Ectodermal cell (in vitro differentiated cells): Measurements from ENCODE around the gene C1orf198.
A peak's percentile ranks its signal among the peaks of the same experiment; 100 is the strongest.

ENCODE experiments used
- H3K27ac ChIP-seq: 2 replicates; pipeline ENCODE4 v1.7.0; 2013; ENCODE audit warnings: mild to moderate bottlenecking, low read depth, low read length; ENCODE audit not compliant: insufficient read depth, poor library complexity, severe bottlenecking
- H3K27me3 ChIP-seq: 2 replicates; pipeline ENCODE4 v1.7.0; 2013; ENCODE audit warnings: mild to moderate bottlenecking, low read length; ENCODE audit not compliant: insufficient read depth, control insufficient read depth, poor library complexity, severe bottlenecking
- H3K36me3 ChIP-seq: one replicate; pipeline ENCODE4 v1.7.0; 2013; ENCODE audit warnings: low read length; ENCODE audit not compliant: control insufficient read depth, insufficient read depth
- H3K4me1 ChIP-seq: one replicate; pipeline ENCODE4 v1.7.0; 2013; ENCODE audit warnings: low read length; ENCODE audit not compliant: control insufficient read depth, insufficient read depth
- H3K4me3 ChIP-seq: 2 replicates; pipeline ENCODE4 v1.7.0; 2013; ENCODE audit warnings: low read depth, low read length, control low read depth; ENCODE audit not compliant: insufficient read depth
- H3K9me3 ChIP-seq: 2 replicates; pipeline ENCODE4 v1.7.0; 2013; ENCODE audit warnings: mild to moderate bottlenecking, low read length, moderate library complexity; ENCODE audit not compliant: control insufficient read depth
- WGBS, 2 experiments: methylation state at CpG; one replicate each; pipeline ENCODE4 v1.1.7; 2013; ENCODE audit warnings: missing lambda C conversion rate in 2 of 2; 5-methylcytosine and 5-hydroxymethylcytosine counted together

The C1orf198 gene

GRCh38 chr1:230861489-230861888, 6.8 kb downstream of the C1orf198 start:
- Histone ChIP-seq H3K4me1 (peaks cover 54% of the 10 kb centered on the region), H3K9me3 (no peaks in the 10 kb centered on the region), H3K36me3 (peaks cover 11% of the 10 kb centered on the region), H3K4me3 (no peak overlapping the region), H3K27ac (no peak overlapping the region), H3K27me3 (no peaks in the 10 kb centered on the region)
- 93 to 96% methylated on average over 13 of the region's 13 CpGs for WGBS, 2 experiments

GRCh38 chr1:230860617-230861384, 7.5 kb downstream of the C1orf198 start:
- peaks cover 11% of the 10 kb centered on the region for H3K36me3 ChIP-seq
- no peak overlapping the region for H3K4me3 ChIP-seq
- 93 to 96% methylated on average over 9 of the region's 9 CpGs for WGBS, 2 experiments
- H3K9me3 ChIP-seq, result no peaks in the 10 kb centered on the region
- H3K4me1 ChIP-seq, result peaks cover 58% of the 10 kb centered on the region
- H3K27ac ChIP-seq, result no peak overlapping the region
- no peaks in the 10 kb centered on the region for H3K27me3 ChIP-seq

GRCh38 chr1:230858918-230859729, 9.2 kb downstream of the C1orf198 start:
- no peak overlapping the region for H3K4me3 ChIP-seq
- H3K9me3 ChIP-seq, result no peaks in the 10 kb centered on the region
- peak overlapping the region; percentile 82 for H3K27ac ChIP-seq
- peaks cover 60% of the 10 kb centered on the region for H3K4me1 ChIP-seq
- H3K27me3 ChIP-seq, result no peaks in the 10 kb centered on the region
- peaks cover 17% of the 10 kb centered on the region for H3K36me3 ChIP-seq
- WGBS, 2 experiments, result 66 to 69% methylated on average over 12 of the region's 12 CpGs

- H3K27me3 ChIP-seq, result no peaks in the 10 kb centered on the region
- H3K4me3 ChIP-seq, result no peak overlapping the region
- no peaks in the 10 kb centered on the region for H3K9me3 ChIP-seq
- peak overlapping the region; percentile 82 for H3K27ac ChIP-seq
- peaks cover 54% of the 10 kb centered on the region for H3K4me1 ChIP-seq
- 95 to 97% methylated on average over 5 to 6 of the region's 7 CpGs for WGBS, 2 experiments
- H3K36me3 ChIP-seq, result peaks cover 24% of the 10 kb centered on the region
Observed at GRCh38 chr1:230858236-230858820, 10.0 kb downstream of the C1orf198 start.

GRCh38 chr1:230857822-230858221, 10.5 kb downstream of the C1orf198 start:
- peaks cover 30% of the 10 kb centered on the region for H3K36me3 ChIP-seq
- H3K4me3 ChIP-seq, result no peak overlapping the region
- peaks cover 53% of the 10 kb centered on the region for H3K4me1 ChIP-seq
- WGBS, 2 experiments, result 84 to 90% methylated on average over 1 of the region's 1 CpG
- no peaks in the 10 kb centered on the region for H3K9me3 ChIP-seq
- H3K27me3 ChIP-seq, result no peaks in the 10 kb centered on the region
- H3K27ac ChIP-seq, result peak overlapping the region; percentile 4

- no peak overlapping the region for H3K27ac ChIP-seq
- H3K4me1 ChIP-seq, result peaks cover 54% of the 10 kb centered on the region
- no peaks in the 10 kb centered on the region for H3K27me3 ChIP-seq
- H3K9me3 ChIP-seq, result no peaks in the 10 kb centered on the region
- H3K36me3 ChIP-seq, result peaks cover 31% of the 10 kb centered on the region
- H3K4me3 ChIP-seq, result no peak overlapping the region
- 94 to 95% methylated on average over 13 of the region's 13 CpGs for WGBS, 2 experiments
Observed at GRCh38 chr1:230857077-230857476, 11.2 kb downstream of the C1orf198 start.

- Histone ChIP-seq H3K36me3 (peaks cover 24% of the 10 kb centered on the region), H3K9me3 (no peaks in the 10 kb centered on the region), H3K27ac (no peak overlapping the region), H3K27me3 (no peaks in the 10 kb centered on the region), H3K4me3 (no peak overlapping the region), H3K4me1 (peaks cover 66% of the 10 kb centered on the region)
- WGBS, 2 experiments, result 80 to 82% methylated on average over 4 of the region's 4 CpGs
Observed at GRCh38 chr1:230855886-230856285, 12.4 kb downstream of the C1orf198 start.

GRCh38 chr1:230854423-230854822, 13.9 kb downstream of the C1orf198 start:
- Histone ChIP-seq H3K36me3 (peaks cover 24% of the 10 kb centered on the region), H3K4me1 (peaks cover 62% of the 10 kb centered on the region), H3K27ac (no peak overlapping the region), H3K9me3 (no peaks in the 10 kb centered on the region), H3K4me3 (no peak overlapping the region), H3K27me3 (no peaks in the 10 kb centered on the region)
- WGBS, 2 experiments, result 92 to 96% methylated on average over 7 of the region's 7 CpGs

- H3K4me1 ChIP-seq, result peaks cover 55% of the 10 kb centered on the region
- peaks cover 24% of the 10 kb centered on the region for H3K36me3 ChIP-seq
- no peaks in the 10 kb centered on the region for H3K27me3 ChIP-seq
- H3K4me3 ChIP-seq, result no peak overlapping the region
- H3K27ac ChIP-seq, result no peak overlapping the region
- 94 to 95% methylated on average over 3 of the region's 3 CpGs for WGBS, 2 experiments
- no peaks in the 10 kb centered on the region for H3K9me3 ChIP-seq
Observed at GRCh38 chr1:230853731-230854130, 14.6 kb downstream of the C1orf198 start.

- Histone ChIP-seq H3K36me3 (peaks cover 24% of the 10 kb centered on the region), H3K9me3 (no peaks in the 10 kb centered on the region), H3K4me3 (no peak overlapping the region), H3K27ac (no peak overlapping the region), H3K4me1 (peaks cover 47% of the 10 kb centered on the region), H3K27me3 (no peaks in the 10 kb centered on the region)
- WGBS, 2 experiments, result 91% methylated on average over 8 of the region's 8 CpGs
Observed at GRCh38 chr1:230852959-230853358, 15.4 kb downstream of the C1orf198 start.
